Measurements from ENCODE around the gene KLHDC2. TPM values are rescaled to one million over a fixed set of nuclear protein-coding genes. Genes with fewer than 3 reads are reported as not detected.

The KLHDC2 gene
- total and polyA plus RNA-seq, 2 of the 8 experiments (the other 6 are each of a cell fraction or from before 2014, with no cell fraction given) = 32.9 to 43.4 TPM

GRCh38 chr14:49769171-49769570, 1.2 kb downstream of the KLHDC2 start:
- H3K4me3 ChIP-seq (ENCODE audit: extremely low read depth in 1 of 4, insufficient read depth in 2 of 4, low read depth in 3 of 4, low read length in 4 of 4) = peak overlapping the region; percentile 69 to 98 (median 93)
- ChIA-PET POLR2A (ENCODE audit: partially characterized antibody) (interaction anchor here (1.1 to 3.5 kb wide), 9 partner anchors 7 to 347 kb away, joined by 3 to 30 read pairs (median 13); partner anchors contain the start of genes DNAAF2, KLHDC1, NEMF and POLE2), CTCF (ENCODE audit: partially characterized antibody) (interaction anchor here (0.6 to 2.8 kb wide), 7 partner anchors 19 to 134 kb away, joined by 3 to 16 read pairs (median 4); partner anchors contain the start of genes DNAAF2, NEMF and POLE2)
- peaks cover 9% of the 10 kb centered on the region; the same call in 1 of the 2 replicates for H3K79me1 ChIP-seq (ENCODE audit: low read depth, low read length)
- H3K4ac ChIP-seq (replicated peaks; ENCODE audit: insufficient read length, low read depth, low read length) = no peak overlapping the region
- H3K27ac ChIP-seq (ENCODE audit: low read depth, low read length) = no peak overlapping the region; the same call in 1 of the 2 replicates
- H2BK120ac ChIP-seq (replicated peaks; ENCODE audit: low read depth, low read length) = no peak overlapping the region
- H3K9ac ChIP-seq (replicated peaks in 1 of 4; ENCODE audit: extremely low read depth in 1 of 4, low read depth in 3 of 4, low read length in 3 of 4) = peak overlapping the region; percentile 54 to 99 (median 97)
- H3K56ac ChIP-seq (replicated peaks; ENCODE audit: insufficient read length, low read depth, low read length) = no peak overlapping the region
- DNase-seq (ENCODE audit: low read depth in 1 of 2, low spot score in 2 of 2) (no peak), FAIRE-seq (no peak)
- WGBS, 2 experiments (ENCODE audit: extremely low coverage in 1 of 2, insufficient coverage in 1 of 2, insufficient read length in 1 of 2, insufficient replicate concordance in 2 of 2, low coverage in 1 of 2, low lambda C conversion rate in 2 of 2, missing lambda C conversion rate in 1 of 2) = 75% methylated on average over 6 of the region's 6 CpGs; no CpG with 5 or more reads in 1 of the 2 experiments
- peak overlapping the region; percentile 3; the same call in 1 of the 2 replicates for H2BK5ac ChIP-seq (ENCODE audit: low read depth, low read length)
- H3K27me3 ChIP-seq (replicated peaks in 1 of 4; ENCODE audit: control insufficient read depth in 3 of 4, extremely low read depth in 1 of 4, insufficient read depth in 3 of 4, low read length in 3 of 4) = no peaks in the 10 kb centered on the region
- H4K91ac ChIP-seq (replicated peaks; ENCODE audit: insufficient read length, low read length) = no peak overlapping the region
- TF ChIP-seq TAF7 (optimal IDR thresholded peaks at IDR 0.05; ENCODE audit: borderline replicate concordance, low read depth, low read length) (no peak), POLR2A (IDR thresholded peaks at IDR 0.05; ENCODE audit: control extremely low read depth in 1 of 2, low read depth in 2 of 2, low read length in 2 of 2) (peak in 1 of 2 experiments; percentile 7; a peak in 1 of 3 replicates)
- H4K8ac ChIP-seq (ENCODE audit: extremely low read depth, insufficient read depth, low read length) = peak overlapping the region; percentile 97; the same call in 1 of the 2 replicates
- no peak overlapping the region for H2BK20ac ChIP-seq (ENCODE audit: low read length)
- peaks cover 0 to 23% of the 10 kb centered on the region in 2 experiments; a peak in 3 of 4 replicates for H3K79me2 ChIP-seq (ENCODE audit: control insufficient read depth in 1 of 2, insufficient read depth in 2 of 2, low read length in 2 of 2)
- H4K20me1 ChIP-seq (replicated peaks in 1 of 2; ENCODE audit: control insufficient read depth in 1 of 2, insufficient read depth in 2 of 2, low read length in 2 of 2) = no peaks in the 10 kb centered on the region
- no peak overlapping the region; the same call in 1 of the 2 replicates for H2BK12ac ChIP-seq (ENCODE audit: low read depth, low read length)
- no peak overlapping the region for H3K23ac ChIP-seq (ENCODE audit: insufficient read length)
- H3K4me1 ChIP-seq (replicated peaks in 1 of 4; ENCODE audit: control insufficient read depth in 3 of 4, insufficient read depth in 4 of 4, low read length in 3 of 4) = peaks cover 2 to 13% (median 3%) of the 10 kb centered on the region in 4 experiments; a peak in 4 of 7 replicates
- peaks cover 9% of the 10 kb centered on the region for H3K23me2 ChIP-seq (ENCODE audit: low read depth, low read length)
- no peak overlapping the region for H2AFZ ChIP-seq (ENCODE audit: low read length)
- H2AK5ac ChIP-seq (ENCODE audit: low read depth, low read length) = peak overlapping the region; percentile 77; the same call in 1 of the 2 replicates
- no peak overlapping the region for H4K5ac ChIP-seq (ENCODE audit: insufficient read length, low read depth, low read length)
- H3K4me2 ChIP-seq (ENCODE audit: insufficient read depth in 1 of 2, low read depth in 2 of 2, low read length in 2 of 2) = peak overlapping the region; percentile 88 to 90
- no peaks in the 10 kb centered on the region for H3K9me3 ChIP-seq (ENCODE audit: insufficient read depth in 2 of 2, low read depth in 1 of 2, low read length in 1 of 2)
- no peak overlapping the region for H3K14ac ChIP-seq (ENCODE audit: insufficient read length)
- no peak overlapping the region for H3K18ac ChIP-seq (ENCODE audit: extremely low read depth, low read length)
- H2BK15ac ChIP-seq (ENCODE audit: low read length) = no peak overlapping the region
- H3K36me3 ChIP-seq (ENCODE audit: control insufficient read depth in 2 of 4, insufficient read depth in 4 of 4, low read length in 3 of 4) = peaks cover 0 to 12% (median under 1%) of the 10 kb centered on the region in 4 experiments; a peak in 2 of 8 replicates

Data from H1 (cell line).